Right lobe of liver (tissue), 4 donors: ENCODE measurements around the gene TNFAIP8.

ENCODE experiments used
- POLR2A ChIP-seq: fragments of 450-650 bp; IDR thresholded peaks from one replicate; pipeline ENCODE4 v1.6.1; 2017; ENCODE audit warnings: antibody characterized with exemption, mild to moderate bottlenecking
- TF ChIP-seq, protein P1 (sequence below), 4 donors: fragments of 200-600 bp in 3 of 4; fragments of 450-650 bp in 1 of 4; IDR thresholded peaks; one replicate each; pipeline versions ENCODE4 v1.5.1 to v1.8.0; 2016 to 2022; ENCODE audit warnings: antibody characterized with exemption in 4 of 4, mild to moderate bottlenecking in 2 of 4
- donor health status: DM: no; HTN: no; CAD: no.
- donor health status: DM: no; HTN: no; CAD: no.
- donor health status: DM: no; HTN: yes; CAD: no.

DNA sequence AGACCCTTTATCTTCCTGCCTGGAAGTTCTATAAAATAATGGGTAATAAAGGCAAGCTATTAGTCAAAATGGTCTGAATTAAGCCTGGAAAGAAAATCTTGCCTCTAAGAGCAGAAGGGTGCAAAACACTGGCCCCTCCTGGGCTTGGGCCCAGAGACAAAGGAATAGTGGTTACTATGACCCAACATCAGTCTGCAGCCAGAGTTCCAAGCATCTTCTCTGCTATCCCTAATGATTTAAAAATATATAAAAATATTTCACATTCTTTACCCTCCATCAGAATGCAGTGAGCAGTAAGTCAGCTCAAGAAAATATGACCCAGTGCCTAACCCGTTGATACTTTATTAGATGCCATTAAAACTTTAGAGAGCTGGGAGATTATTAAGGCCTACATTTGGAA is 14.7 kb downstream of the TNFAIP8 start:
- TF ChIP-seq, protein P1, sequence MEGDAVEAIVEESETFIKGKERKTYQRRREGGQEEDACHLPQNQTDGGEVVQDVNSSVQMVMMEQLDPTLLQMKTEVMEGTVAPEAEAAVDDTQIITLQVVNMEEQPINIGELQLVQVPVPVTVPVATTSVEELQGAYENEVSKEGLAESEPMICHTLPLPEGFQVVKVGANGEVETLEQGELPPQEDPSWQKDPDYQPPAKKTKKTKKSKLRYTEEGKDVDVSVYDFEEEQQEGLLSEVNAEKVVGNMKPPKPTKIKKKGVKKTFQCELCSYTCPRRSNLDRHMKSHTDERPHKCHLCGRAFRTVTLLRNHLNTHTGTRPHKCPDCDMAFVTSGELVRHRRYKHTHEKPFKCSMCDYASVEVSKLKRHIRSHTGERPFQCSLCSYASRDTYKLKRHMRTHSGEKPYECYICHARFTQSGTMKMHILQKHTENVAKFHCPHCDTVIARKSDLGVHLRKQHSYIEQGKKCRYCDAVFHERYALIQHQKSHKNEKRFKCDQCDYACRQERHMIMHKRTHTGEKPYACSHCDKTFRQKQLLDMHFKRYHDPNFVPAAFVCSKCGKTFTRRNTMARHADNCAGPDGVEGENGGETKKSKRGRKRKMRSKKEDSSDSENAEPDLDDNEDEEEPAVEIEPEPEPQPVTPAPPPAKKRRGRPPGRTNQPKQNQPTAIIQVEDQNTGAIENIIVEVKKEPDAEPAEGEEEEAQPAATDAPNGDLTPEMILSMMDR (IDR thresholded peaks at IDR 0.05) = no peak
- TF ChIP-seq POLR2A = no peak
